ENCODE results near the gene PNMA1. TPM values are rescaled to one million over a fixed set of nuclear protein-coding genes. Genes with fewer than 3 reads are reported as not detected.

Gene PNMA1
- total RNA-seq, 2 experiments from 2014 or later: 52.6 to 55.9 TPM

DNA sequence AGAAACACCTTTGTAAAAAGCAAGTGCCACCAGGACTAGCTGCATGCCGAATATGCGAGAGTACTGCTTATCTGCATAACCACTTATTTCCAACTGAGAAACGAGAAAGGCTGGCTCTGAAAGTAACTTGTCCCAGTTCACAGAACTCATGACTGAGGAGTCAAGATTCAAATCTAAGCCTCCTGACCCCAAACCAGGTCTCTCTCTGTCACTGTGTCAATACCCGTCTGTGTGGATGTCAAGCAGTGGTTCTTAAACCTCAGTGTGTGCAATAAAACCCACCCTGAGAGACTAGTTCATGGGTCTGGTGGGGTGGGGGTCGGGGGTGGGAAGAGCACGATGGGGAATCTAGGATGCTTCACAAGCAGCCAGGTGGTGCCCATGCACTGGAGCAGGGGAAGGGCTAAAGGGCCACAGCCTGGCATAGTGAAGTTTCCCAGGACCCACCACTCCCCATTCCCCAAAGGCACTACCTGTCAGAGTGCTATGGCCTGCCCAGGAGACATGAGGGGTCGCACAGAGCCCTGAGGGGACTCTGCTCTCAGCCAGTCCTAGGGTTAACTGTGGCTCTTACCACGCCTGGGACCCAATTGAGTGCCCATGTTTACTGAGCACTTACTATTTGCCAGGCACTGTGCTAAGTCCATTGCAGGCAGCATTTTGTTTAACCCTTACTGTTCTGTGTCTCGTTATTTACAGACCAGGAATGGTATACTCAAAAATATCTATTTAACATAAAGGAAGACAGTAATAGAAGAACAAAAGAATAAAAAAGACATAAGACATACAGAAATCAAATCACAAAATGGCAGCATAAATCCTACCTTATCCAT is 33.4 kb upstream of the PNMA1 start:
- Mint-ChIP-seq H3K27me3 (no peaks in the 10 kb centered on the region), H3K4me1 (ENCODE audit: low read depth) (peaks cover 100% of the 10 kb centered on the region), H3K4me3 (no peak overlapping the region), H3K27ac (peak overlapping the region; percentile 99), H3K36me3 (ENCODE audit: low read depth) (peaks cover 4% of the 10 kb centered on the region), H3K9me3 (no peaks in the 10 kb centered on the region)
- Histone ChIP-seq H3K36me3 (ENCODE audit: insufficient read depth, low read length) (no peaks in the 10 kb centered on the region), H3K27me3 (ENCODE audit: control insufficient read depth in 1 of 2, insufficient read depth in 2 of 2, low read length in 2 of 2) (no peaks in the 10 kb centered on the region), H3K4me1 (ENCODE audit: insufficient read depth, low read length) (peaks cover 95% of the 10 kb centered on the region), H3K27ac (ENCODE audit: low read depth in 1 of 2, low read length in 2 of 2) (no peak overlapping the region), H3K9me3 (ENCODE audit: control insufficient read depth in 1 of 2, insufficient read depth in 1 of 2, low read length in 2 of 2) (no peaks in the 10 kb centered on the region), H3K4me3 (ENCODE audit: low read length) (no peak overlapping the region)
- no peak for ATAC-seq (ENCODE audit: poor library complexity)
- TF ChIP-seq, protein P1, sequence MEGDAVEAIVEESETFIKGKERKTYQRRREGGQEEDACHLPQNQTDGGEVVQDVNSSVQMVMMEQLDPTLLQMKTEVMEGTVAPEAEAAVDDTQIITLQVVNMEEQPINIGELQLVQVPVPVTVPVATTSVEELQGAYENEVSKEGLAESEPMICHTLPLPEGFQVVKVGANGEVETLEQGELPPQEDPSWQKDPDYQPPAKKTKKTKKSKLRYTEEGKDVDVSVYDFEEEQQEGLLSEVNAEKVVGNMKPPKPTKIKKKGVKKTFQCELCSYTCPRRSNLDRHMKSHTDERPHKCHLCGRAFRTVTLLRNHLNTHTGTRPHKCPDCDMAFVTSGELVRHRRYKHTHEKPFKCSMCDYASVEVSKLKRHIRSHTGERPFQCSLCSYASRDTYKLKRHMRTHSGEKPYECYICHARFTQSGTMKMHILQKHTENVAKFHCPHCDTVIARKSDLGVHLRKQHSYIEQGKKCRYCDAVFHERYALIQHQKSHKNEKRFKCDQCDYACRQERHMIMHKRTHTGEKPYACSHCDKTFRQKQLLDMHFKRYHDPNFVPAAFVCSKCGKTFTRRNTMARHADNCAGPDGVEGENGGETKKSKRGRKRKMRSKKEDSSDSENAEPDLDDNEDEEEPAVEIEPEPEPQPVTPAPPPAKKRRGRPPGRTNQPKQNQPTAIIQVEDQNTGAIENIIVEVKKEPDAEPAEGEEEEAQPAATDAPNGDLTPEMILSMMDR (IDR thresholded peaks at IDR 0.05): no peak
- CTCF ChIA-PET: interaction anchor here (1.2 to 1.3 kb wide), 2 partner anchors 11 to 19 kb away, joined by 3 to 6 read pairs; no protein-coding TSS in a partner anchor
- intact Hi-C loops (cut with DNase I, micrococcal nuclease): no loop called here
- POLR2A ChIA-PET: interaction anchor here (1.7 to 9.8 kb wide), 3 partner anchors 9 to 39 kb away, joined by 5 to 282 read pairs (median 40); a partner anchor contains a TSS
- no peak for DNase-seq

DNA sequence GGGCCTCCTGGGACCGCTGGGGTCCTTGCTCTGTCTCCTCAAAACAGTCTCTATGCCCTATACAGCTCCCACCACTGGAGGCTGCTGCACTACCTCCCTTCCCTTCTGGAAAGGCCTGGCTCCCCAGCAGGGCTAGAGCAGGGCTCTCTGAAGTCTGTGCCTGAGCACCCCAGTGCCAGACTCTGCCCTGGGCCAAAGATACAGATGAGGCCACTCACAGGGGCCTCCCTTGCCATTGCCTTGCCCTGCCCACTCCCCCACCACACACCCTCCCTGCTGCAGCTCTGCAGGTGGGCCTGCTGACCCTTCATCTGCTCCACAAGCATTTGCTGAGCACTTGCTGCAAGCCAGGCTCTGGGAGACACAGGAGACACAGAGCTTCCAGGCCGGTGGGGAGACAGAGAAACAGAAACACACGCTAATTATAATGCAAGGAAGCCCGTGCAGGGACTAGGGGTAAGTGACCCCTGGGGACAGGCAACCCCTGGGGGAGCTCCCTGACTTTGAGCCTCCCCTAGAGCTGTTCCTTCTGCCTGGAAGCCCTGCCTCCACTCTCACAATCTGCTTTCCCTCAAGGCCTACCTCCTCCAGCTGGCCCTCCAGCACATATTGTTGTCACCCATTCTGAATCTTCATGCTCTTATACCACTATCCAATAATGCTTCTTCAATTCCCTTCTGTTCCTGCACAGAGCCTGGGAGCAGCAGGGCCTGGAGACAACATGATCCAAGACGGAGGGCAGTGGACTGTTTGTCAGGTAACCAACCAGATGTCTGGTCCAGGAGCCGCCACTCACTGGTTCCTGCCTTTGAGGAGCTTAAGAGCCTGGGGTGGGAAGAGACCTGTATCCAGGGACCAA is 32.6 kb upstream of the PNMA1 start:
- H3K4me3 ChIP-seq (ENCODE audit: low read length): no peak overlapping the region
- ChIA-PET CTCF (interaction anchor here (1.2 to 1.3 kb wide), 2 partner anchors 12 to 18 kb away, joined by 3 to 6 read pairs; no protein-coding TSS in a partner anchor), POLR2A (interaction anchor here (1.7 to 9.8 kb wide), 2 partner anchors 10 to 39 kb away, joined by 5 to 282 read pairs; a partner anchor contains a TSS)
- no peaks in the 10 kb centered on the region for H3K27me3 ChIP-seq (ENCODE audit: control insufficient read depth in 1 of 2, insufficient read depth in 2 of 2, low read length in 2 of 2)
- Mint-ChIP-seq H3K27me3 (no peaks in the 10 kb centered on the region), H3K9me3 (no peaks in the 10 kb centered on the region), H3K4me3 (peak overlapping the region; percentile 40), H3K27ac (peak overlapping the region; percentile 99), H3K36me3 (ENCODE audit: low read depth) (peaks cover 6% of the 10 kb centered on the region), H3K4me1 (ENCODE audit: low read depth) (peaks cover 100% of the 10 kb centered on the region)
- H3K4me1 ChIP-seq (ENCODE audit: insufficient read depth, low read length): peaks cover 95% of the 10 kb centered on the region
- DNase-seq (no peak), ATAC-seq (ENCODE audit: poor library complexity) (no peak)
- intact Hi-C loops (cut with DNase I, micrococcal nuclease): no loop called here
- TF ChIP-seq, protein P1 (IDR thresholded peaks at IDR 0.05): no peak
- no peaks in the 10 kb centered on the region for H3K9me3 ChIP-seq (ENCODE audit: control insufficient read depth in 1 of 2, insufficient read depth in 1 of 2, low read length in 2 of 2)
- H3K27ac ChIP-seq (ENCODE audit: low read depth in 1 of 2, low read length in 2 of 2): peak overlapping the region; percentile 76 to 78
- no peaks in the 10 kb centered on the region for H3K36me3 ChIP-seq (ENCODE audit: insufficient read depth, low read length)
